GM19397 (cell line): Measurements from ENCODE around the gene ESR2.
"Not testable (repeated sequence)": the region's sequence is repeated elsewhere in the genome, so short reads cannot be mapped to it uniquely, and the experiment has no call there.

Source experiments
- ATAC-seq: cut with Tn5 transposase; IDR thresholded peaks from one replicate; pipeline ENCODE4 v1.9.1; 2021; ENCODE audit warnings: mild to moderate bottlenecking, moderate library complexity; ENCODE audit not compliant: unreplicated experiment

The ESR2 gene

DNA sequence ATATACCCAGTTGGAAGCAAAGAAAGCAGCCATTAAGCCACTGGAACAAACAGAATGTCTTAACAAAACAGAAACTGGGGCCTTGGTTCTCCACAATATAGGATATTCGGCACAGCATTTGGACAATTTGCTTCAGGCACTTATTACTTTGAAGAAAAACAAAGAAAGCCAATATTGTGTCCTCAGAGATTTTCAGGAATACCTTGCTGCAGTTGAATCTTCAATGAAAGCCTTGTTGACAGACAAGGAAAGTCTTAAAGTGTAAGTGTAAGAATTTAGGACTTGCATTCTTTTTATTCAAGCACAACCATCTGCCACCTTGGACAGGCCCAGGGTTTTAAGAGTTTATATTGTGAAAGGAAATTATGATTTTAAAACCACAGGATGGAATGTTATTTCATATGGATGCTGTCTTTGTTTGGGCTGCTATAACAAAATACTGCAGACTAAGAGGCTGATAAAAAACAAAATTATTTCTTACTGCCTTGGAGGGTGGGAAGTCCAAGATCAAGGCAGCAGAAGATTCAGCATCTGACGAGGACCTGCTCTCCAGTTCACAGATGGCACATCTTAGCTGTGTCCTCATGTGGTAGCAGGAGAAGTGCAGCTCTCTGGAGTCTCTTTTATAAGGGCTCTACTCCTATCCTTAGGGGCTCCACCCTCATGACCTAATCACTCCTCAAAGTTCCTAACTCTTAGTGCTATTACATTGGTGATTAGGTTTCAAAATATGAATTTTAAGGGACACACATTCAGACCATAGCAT is 244.4 kb downstream of the ESR2 start:
- ATAC-seq, result no peak

DNA sequence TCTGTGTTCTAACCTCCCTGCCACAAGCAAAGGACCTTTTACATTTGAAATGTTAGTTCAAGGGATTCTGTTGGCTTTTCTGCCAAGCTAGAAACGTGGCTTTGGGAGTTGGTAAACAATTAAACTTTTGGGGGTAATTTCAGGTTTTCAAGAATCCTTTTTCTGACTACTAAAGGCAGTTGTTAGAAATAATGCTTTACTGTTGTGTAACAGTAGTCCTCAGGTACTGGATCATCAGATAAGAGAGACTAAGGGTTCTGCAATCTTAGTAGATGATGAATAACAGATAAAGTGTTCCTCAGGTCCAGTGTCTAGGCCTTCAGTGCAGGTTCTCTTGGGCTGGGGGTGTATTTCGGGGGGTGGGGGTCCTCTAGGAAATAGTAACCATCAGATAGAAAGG is 249.1 kb downstream of the ESR2 start:
- no peak for ATAC-seq

DNA sequence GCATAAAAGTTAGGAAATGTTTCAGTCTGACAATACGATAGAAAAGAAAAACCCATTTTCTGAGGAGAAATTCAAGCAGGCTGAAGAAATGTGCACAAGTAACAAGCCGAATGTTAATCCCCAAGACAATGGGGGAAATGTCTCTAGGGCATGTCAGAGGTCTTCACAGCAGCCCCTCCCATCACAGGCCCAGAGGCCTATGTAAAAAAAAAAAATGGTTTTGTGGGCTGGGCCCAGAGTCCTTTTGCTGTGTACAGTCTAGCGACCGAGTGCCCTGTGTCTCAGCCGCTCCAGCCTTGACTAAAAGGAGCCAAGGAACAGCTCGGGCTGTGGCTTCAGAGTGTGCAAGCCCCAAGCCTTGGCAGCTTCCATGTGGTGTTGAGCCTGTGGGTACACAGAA is 250.9 kb downstream of the ESR2 start:
- not testable (repeated sequence) for ATAC-seq

DNA sequence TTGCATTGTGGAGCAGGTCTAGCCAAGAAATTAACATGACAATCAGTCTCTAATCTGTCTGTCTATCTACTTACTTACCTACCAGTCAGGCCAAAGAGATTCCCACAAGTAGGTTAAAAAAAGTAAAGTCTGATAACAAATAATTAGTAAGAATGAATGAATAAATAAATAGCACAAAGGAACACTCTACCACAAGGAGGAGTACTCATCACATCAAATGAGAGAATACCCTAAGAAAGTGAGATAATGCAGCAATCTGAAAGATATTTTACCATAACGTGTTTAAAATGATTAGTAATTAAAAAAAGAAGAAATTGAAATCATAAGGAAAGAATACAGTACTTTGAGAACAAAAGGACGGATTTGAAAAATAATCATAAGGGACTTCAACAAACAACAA is 254.1 kb downstream of the ESR2 start:
- ATAC-seq, result no peak

DNA sequence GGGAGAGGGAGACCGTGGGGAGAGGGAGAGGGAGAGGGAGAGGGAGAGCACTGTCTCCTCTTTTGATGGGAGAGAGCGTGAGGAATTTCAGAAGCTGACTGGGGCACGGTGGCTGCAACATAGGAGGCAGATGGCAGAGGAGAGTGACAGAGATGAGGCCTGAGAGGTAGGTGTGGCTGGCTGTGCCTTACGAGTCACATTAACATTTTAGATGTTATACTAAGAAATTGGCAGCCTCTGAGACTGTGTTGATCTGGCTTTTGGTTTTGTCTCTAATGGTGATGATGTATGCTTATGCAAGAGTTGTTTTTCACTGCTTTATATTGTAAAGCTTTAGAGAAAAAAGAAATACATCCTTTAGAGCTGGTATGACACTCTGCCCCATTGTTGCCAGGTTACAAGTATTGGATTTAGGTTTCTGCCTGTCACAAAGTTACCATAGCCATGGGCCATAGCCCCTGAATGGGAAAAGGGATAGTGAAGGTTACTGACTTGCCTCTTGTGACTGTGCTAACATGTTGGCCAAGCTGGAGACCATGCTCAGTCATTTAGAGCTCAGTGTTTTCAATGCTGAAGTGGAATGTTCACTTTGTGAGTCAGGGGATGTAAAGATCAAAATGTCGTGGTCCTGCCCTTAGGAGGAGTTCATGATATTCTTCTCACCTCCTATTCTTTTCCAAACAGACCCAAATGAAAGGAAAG is 255.2 kb downstream of the ESR2 start:
- ATAC-seq, result no peak

DNA sequence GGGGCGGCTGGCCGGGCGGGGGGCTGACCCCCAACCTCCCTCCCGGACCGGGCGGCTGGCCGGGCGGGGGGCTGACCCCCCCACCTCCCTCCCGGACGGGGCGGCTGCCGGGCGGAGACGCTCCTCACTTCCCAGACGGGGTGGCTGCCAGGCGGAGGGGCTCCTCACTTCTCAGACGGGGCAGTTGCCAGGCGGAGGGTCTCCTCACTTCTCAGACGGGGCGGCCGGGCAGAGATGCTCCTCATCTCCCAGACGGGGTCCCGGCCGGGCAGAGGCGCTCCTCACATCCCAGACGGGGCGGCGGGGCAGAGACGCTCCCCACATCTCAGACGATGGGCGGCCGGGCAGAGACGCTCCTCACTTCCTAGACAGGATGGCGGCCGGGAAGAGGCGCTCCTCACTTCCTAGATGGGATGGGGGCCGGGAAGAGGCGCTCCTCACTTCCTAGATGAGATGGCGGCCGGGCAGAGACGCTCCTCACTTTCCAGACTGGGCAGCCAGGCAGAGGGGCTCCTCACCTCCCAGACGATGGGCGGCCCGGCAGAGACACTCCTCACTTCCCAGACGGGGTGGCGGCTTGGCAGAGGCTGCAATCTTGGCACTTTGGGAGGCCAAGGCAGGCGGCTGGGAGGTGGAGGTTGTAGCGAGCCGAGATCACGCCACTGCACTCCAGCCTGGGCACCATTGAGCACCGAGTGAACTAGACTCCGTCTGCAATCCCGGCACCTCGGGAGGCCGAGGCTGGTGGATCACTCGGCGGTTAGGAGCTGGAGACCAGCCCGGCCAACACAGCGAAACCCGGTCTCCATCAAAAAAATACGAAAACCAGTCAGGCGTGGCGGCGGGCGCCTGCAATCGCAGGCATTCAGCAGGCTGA is 256.1 kb downstream of the ESR2 start:
- ATAC-seq, result not testable (repeated sequence)

DNA sequence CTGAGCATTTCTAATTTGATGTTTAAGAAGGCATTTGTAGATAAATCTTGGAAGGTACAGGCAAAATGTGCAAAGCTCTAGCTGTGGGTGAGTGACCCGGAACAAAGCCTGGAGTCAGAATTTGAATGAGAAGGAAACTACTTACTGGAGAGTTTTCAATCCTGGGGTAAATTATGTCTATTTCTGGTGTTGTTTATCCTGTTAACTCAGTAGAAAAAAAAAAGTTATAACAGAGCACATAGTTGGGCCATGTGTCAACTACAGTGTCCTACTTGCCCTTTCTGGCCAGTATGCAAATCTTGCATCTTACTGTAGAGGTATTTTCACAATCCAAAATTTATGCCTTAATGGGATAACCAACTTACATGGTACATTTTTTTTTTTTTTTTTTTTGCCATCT is 259.0 kb downstream of the ESR2 start:
- ATAC-seq, result no peak
